Thyroid gland (tissue), 4 donors: ENCODE results near the gene GNG14.

ENCODE experiments used
- CTCF ChIP-seq, 6 experiments: fragments of 200-600 bp in 3 of 6; fragments of 450-650 bp in 3 of 6; sonication (generic) in 3 of 6; IDR thresholded peaks; one replicate each; pipeline ENCODE4 v1.5.1; 2016 to 2019; ENCODE audit warnings: antibody characterized with exemption in 6 of 6, mild to moderate bottlenecking in 2 of 6, inconsistent platforms in 1 of 6, moderate library complexity in 1 of 6
- POLR2A ChIP-seq, 2 donors: fragments of 450-650 bp; IDR thresholded peaks; one replicate each; pipeline ENCODE4 v1.6.1; 2017; ENCODE audit warnings: antibody characterized with exemption in 2 of 2, mild to moderate bottlenecking in 2 of 2, moderate library complexity in 1 of 2

- TF ChIP-seq POLR2A (IDR thresholded peaks at IDR 0.05) (no peak), CTCF (IDR thresholded peaks at IDR 0.05) (no peak)
Observed at GRCh38 chr19:12664406-12665280, 23.2 kb upstream of the GNG14 start.
